ENCODE data around the gene SSUH2. TPM values are rescaled to one million over a fixed set of nuclear protein-coding genes. Genes with fewer than 3 reads are reported as not detected.
A peak's percentile ranks its signal among the peaks of the same experiment; 100 is the strongest.

The SSUH2 gene
- total and polyA plus RNA-seq, 2 experiments from 2014 or later, result 19.7 to 21.3 TPM

DNA sequence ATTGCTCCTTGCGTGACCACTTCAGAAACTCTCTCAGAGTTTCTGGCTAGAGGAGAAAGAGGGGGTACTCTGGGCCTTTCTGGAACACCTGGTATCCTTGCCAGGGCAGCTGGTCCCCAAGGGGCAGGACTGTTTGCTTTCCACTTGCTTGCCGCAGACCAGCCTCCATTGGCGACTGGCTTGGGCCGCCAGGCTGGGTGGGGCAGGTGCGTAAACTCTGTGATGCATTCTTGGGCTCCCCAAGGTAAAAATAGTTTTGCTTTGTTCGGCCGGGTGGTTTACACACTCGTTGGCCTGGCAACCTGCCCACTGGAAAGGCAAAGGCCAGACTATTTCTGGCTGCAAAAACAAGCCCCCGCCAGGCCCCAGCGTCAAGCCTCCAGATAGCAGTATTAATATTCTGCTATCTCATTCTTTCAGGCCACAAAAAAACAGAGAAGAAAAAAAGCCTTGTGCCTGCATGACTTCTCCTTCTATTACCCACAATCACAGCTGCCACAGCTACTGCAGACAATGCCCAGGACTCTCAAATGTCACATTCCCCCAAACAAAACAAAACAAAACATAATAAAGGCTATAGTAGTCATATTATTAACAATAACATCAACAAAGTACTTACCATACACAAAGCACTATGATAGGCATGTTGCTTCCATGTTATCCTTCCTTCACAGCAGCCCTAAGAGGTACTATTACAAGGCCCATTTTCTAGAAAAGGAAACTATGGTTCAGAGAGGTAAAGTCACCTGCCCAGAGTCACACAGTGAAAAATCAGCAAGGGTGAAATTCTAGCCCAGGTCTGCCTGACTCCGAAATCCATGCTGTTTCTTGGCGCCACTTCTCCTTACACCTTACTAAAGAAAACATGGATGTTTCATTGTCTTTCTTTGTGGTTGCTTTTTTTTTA is 14.0 kb upstream of the SSUH2 start:
- 38% methylated on average over 12 of the region's 12 CpGs for WGBS (ENCODE audit: low lambda C conversion rate, missing lambda C conversion rate)

DNA sequence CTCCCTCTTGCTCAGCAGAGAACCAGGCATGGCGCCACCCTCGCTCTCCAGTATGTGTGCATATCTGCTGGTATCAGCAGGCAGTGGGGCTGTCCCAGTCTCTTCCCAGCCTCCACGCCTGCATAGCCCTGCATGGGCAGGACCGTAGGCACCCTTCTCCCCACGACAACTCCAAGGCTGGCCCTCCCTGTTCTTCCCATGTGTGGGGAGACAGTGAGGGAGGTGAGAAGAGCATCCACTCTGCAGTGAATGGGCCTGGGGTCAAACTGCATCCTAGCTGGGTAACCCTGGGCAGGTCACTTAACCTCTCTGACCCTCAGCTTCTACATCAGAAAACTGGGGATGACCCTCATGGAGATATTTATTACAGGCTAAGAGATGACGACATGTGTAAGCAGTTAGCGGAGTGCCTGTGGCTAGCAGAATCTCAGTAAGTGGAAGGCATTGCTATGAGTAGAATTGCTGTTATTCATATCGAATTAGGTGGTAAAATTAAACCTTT is 13.3 kb upstream of the SSUH2 start:
- no peaks in the 10 kb centered on the region for H3K9me2 ChIP-seq (replicated peaks; ENCODE audit: insufficient read depth)
- H3K79me2 ChIP-seq, result no peaks in the 10 kb centered on the region
- H3K36me3 ChIP-seq (replicated peaks; ENCODE audit: insufficient read depth, low read depth), result no peaks in the 10 kb centered on the region
- no peak for DNase-seq (ENCODE audit: low spot score)
- H3K9me3 ChIP-seq (ENCODE audit: low read depth), result no peaks in the 10 kb centered on the region
- H4K20me1 ChIP-seq (ENCODE audit: insufficient read depth, poor library complexity, severe bottlenecking), result no peaks in the 10 kb centered on the region
- H3K27ac ChIP-seq, result peak overlapping the region; percentile 92
- H2AFZ ChIP-seq, result no peak overlapping the region
- peaks cover 50% of the 10 kb centered on the region for H3K4me1 ChIP-seq (ENCODE audit: insufficient read depth)
- peak overlapping the region; percentile 30 for H3K4me2 ChIP-seq
- 86% methylated on average over 8 of the region's 8 CpGs for WGBS (ENCODE audit: low lambda C conversion rate, missing lambda C conversion rate)
- TF ChIP-seq, protein P1, sequence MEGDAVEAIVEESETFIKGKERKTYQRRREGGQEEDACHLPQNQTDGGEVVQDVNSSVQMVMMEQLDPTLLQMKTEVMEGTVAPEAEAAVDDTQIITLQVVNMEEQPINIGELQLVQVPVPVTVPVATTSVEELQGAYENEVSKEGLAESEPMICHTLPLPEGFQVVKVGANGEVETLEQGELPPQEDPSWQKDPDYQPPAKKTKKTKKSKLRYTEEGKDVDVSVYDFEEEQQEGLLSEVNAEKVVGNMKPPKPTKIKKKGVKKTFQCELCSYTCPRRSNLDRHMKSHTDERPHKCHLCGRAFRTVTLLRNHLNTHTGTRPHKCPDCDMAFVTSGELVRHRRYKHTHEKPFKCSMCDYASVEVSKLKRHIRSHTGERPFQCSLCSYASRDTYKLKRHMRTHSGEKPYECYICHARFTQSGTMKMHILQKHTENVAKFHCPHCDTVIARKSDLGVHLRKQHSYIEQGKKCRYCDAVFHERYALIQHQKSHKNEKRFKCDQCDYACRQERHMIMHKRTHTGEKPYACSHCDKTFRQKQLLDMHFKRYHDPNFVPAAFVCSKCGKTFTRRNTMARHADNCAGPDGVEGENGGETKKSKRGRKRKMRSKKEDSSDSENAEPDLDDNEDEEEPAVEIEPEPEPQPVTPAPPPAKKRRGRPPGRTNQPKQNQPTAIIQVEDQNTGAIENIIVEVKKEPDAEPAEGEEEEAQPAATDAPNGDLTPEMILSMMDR (IDR thresholded peaks at IDR 0.05; ENCODE audit: poor library complexity), result no peak
- TF ChIP-seq EZH2phosphoT487 (IDR thresholded peaks at IDR 0.05; ENCODE audit: low read depth, severe bottlenecking, unreplicated experiment) (no peak), EZH2 (IDR thresholded peaks at IDR 0.05; ENCODE audit: borderline replicate concordance) (no peak)
- H3K4me3 ChIP-seq, result no peak overlapping the region
- H3K27me3 ChIP-seq, result no peaks in the 10 kb centered on the region

More for the DNA sequence above, 14.0 kb upstream of the SSUH2 start:
- no peaks in the 10 kb centered on the region for H3K9me3 ChIP-seq (ENCODE audit: low read depth)
- TF ChIP-seq EZH2phosphoT487 (IDR thresholded peaks at IDR 0.05; ENCODE audit: low read depth, severe bottlenecking, unreplicated experiment) (no peak), EZH2 (IDR thresholded peaks at IDR 0.05; ENCODE audit: borderline replicate concordance) (no peak)
- TF ChIP-seq, protein P1 (IDR thresholded peaks at IDR 0.05; ENCODE audit: poor library complexity), result no peak
- no peaks in the 10 kb centered on the region for H3K9me2 ChIP-seq (replicated peaks; ENCODE audit: insufficient read depth)
- H3K36me3 ChIP-seq (replicated peaks; ENCODE audit: insufficient read depth, low read depth), result no peaks in the 10 kb centered on the region
- peak overlapping the region; percentile 30 for H3K4me2 ChIP-seq
- no peak overlapping the region for H2AFZ ChIP-seq
- H4K20me1 ChIP-seq (ENCODE audit: insufficient read depth, poor library complexity, severe bottlenecking), result no peaks in the 10 kb centered on the region
- peak overlapping the region; percentile 92 for H3K27ac ChIP-seq
- H3K79me2 ChIP-seq, result no peaks in the 10 kb centered on the region
- H3K4me1 ChIP-seq (ENCODE audit: insufficient read depth), result peaks cover 48% of the 10 kb centered on the region
- H3K4me3 ChIP-seq, result no peak overlapping the region
- peak; percentile 91 for DNase-seq (ENCODE audit: low spot score)
- H3K27me3 ChIP-seq, result no peaks in the 10 kb centered on the region

DNA sequence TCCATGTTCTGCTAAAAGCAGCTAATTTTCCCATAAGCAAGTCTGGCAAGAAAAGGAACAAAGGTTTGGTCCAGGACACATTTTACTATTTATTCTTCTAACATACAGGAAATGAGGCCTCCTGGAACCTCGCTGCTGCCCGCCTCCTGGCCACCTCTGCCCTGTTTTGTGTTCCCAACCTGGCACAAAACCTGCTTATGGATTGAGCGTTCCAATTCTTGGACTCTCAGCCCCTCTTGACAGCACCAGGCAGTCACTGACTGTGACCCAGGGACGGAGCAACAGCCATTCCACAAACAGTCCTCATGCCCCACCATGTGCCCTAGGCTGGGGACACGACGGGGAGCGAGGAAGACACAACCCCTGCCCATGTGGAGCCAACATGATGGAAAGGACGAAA is 11.6 kb upstream of the SSUH2 start:
- peak overlapping the region; percentile 75 for H3K27ac ChIP-seq
- WGBS (ENCODE audit: low lambda C conversion rate, missing lambda C conversion rate), result 83% methylated on average over 8 of the region's 8 CpGs

More for the DNA sequence above, 11.6 kb upstream of the SSUH2 start:
- DNase-seq (ENCODE audit: low spot score), result no peak
- Histone ChIP-seq H3K27me3 (no peaks in the 10 kb centered on the region), H4K20me1 (ENCODE audit: insufficient read depth, poor library complexity, severe bottlenecking) (no peaks in the 10 kb centered on the region), H3K4me3 (no peak overlapping the region), H3K9me2 (replicated peaks; ENCODE audit: insufficient read depth) (no peaks in the 10 kb centered on the region), H3K4me1 (ENCODE audit: insufficient read depth) (peaks cover 56% of the 10 kb centered on the region), H2AFZ (peak overlapping the region; percentile 39), H3K79me2 (no peaks in the 10 kb centered on the region), H3K9me3 (ENCODE audit: low read depth) (no peaks in the 10 kb centered on the region), H3K36me3 (replicated peaks; ENCODE audit: insufficient read depth, low read depth) (no peaks in the 10 kb centered on the region), H3K4me2 (no peak overlapping the region)
- no peak for TF ChIP-seq EZH2 (IDR thresholded peaks at IDR 0.05; ENCODE audit: borderline replicate concordance)
- TF ChIP-seq, protein P1 (IDR thresholded peaks at IDR 0.05; ENCODE audit: poor library complexity), result no peak
- no peak for TF ChIP-seq EZH2phosphoT487 (IDR thresholded peaks at IDR 0.05; ENCODE audit: low read depth, severe bottlenecking, unreplicated experiment)
